ENCODE data around the gene MAGEA9. TPM values are rescaled to one million over a fixed set of nuclear protein-coding genes. Genes with fewer than 3 reads are reported as not detected.

MAGEA9 gene
- total RNA-seq, 1 donor from 2014 or later: not detected

Small RNA genes lying within 50 kb of the gene (small RNA-seq; reads per million reads assigned to genes)
- gene AC244098.1: not detected
- not detected for gene AC244098.2
- not detected for gene AC244098.3

Other genes with a start within 250 kb of the MAGEA9 start
- 8.4 TPM for gene EOLA1, start 240.9 kb upstream of the MAGEA9 start, total RNA-seq
- not detected for gene HSFX3, start 232.0 kb upstream of the MAGEA9 start, total RNA-seq
- gene MAGEA9B, start 194.5 kb upstream of the MAGEA9 start, total RNA-seq: not detected
- 0.52 TPM for gene HSFX2, start 186.6 kb upstream of the MAGEA9 start, total RNA-seq
- gene TMEM185A, start 150.1 kb upstream of the MAGEA9 start, total RNA-seq: 25.6 TPM
- gene MAGEA11, start 69.9 kb upstream of the MAGEA9 start, total RNA-seq: not detected
- under 0.01 TPM for gene HSFX1, start 7.9 kb upstream of the MAGEA9 start, total RNA-seq
- gene MAGEA8, start 99.3 kb downstream of the MAGEA9 start, total RNA-seq: not detected
- not detected for gene HSFX4, start 147.6 kb downstream of the MAGEA9 start, total RNA-seq
- gene EOLA2, start 156.6 kb downstream of the MAGEA9 start, total RNA-seq: 8.9 TPM